AG08396 (cell line): ENCODE measurements around the gene THRA.
A peak's percentile ranks its signal among the peaks of the same experiment; 100 is the strongest.

Experiments used
- DNase-seq: peaks from one replicate; pipeline ENCODE4 v3.0.0; 2012; ENCODE audit warnings: low spot score, mixed read lengths

The THRA gene

GRCh38 chr17:40026816-40027613, 35.8 kb upstream of the THRA start:
- peak; percentile 88 for DNase-seq

- no peak for DNase-seq
Observed at GRCh38 chr17:40027614-40028012, 35.2 kb upstream of the THRA start.

GRCh38 chr17:40028595-40028994, 34.2 kb upstream of the THRA start:
- no peak for DNase-seq

GRCh38 chr17:40031706-40032105, 31.1 kb upstream of the THRA start:
- DNase-seq = no peak

- DNase-seq = no peak
Observed at GRCh38 chr17:40032322-40033320, 30.1 kb upstream of the THRA start.

- DNase-seq = no peak
Observed at GRCh38 chr17:40033339-40033738, 29.4 kb upstream of the THRA start.

- DNase-seq = no peak
Observed at GRCh38 chr17:40034426-40035161, 28.2 kb upstream of the THRA start.

GRCh38 chr17:40035162-40035559, 27.6 kb upstream of the THRA start:
- peak; percentile 52 for DNase-seq

- peak; percentile 91 for DNase-seq
Observed at GRCh38 chr17:40038882-40039513, 23.8 kb upstream of the THRA start.

- DNase-seq = no peak
Observed at GRCh38 chr17:40041196-40041595, 21.6 kb upstream of the THRA start.

- no peak for DNase-seq
Observed at GRCh38 chr17:40056379-40057015, 6.3 kb upstream of the THRA start.

- peak; percentile 58 for DNase-seq
Observed at GRCh38 chr17:40058186-40058784, 4.5 kb upstream of the THRA start.

GRCh38 chr17:40058865-40059264, 3.9 kb upstream of the THRA start:
- DNase-seq = no peak

- no peak for DNase-seq
Observed at GRCh38 chr17:40059729-40060475, 2.9 kb upstream of the THRA start.

GRCh38 chr17:40060887-40061608, 1.7 kb upstream of the THRA start:
- DNase-seq = no peak

- DNase-seq = no peak
Observed at GRCh38 chr17:40061609-40062038, 1.1 kb upstream of the THRA start.

- DNase-seq = peak; percentile 54
Observed at GRCh38 chr17:40063187-40063771, 514 bp downstream of the THRA start.

- no peak for DNase-seq
Observed at GRCh38 chr17:40063901-40064531, 1.3 kb downstream of the THRA start.
